Measurements from ENCODE around the gene SERPINI2.

SERPINI2 gene

GRCh38 chr3:167489571-167489970 lies 15.7 kb upstream of the SERPINI2 start:
- Histone ChIP-seq H3K4me3 (replicated peaks; ENCODE audit: insufficient read depth, low read length) (no peak overlapping the region), H3K27ac (replicated peaks) (no peak overlapping the region), H3K27me3 (ENCODE audit: insufficient read depth, poor library complexity, severe bottlenecking) (no peaks in the 10 kb centered on the region)
- TF ChIP-seq GABPA (IDR thresholded peaks at IDR 0.05; ENCODE audit: low read depth) (no peak), REST (IDR thresholded peaks at IDR 0.05; ENCODE audit: insufficient replicate concordance, low read depth) (no peak), CTCF (IDR thresholded peaks at IDR 0.05; ENCODE audit: insufficient read depth, low read length) (no peak), POLR2AphosphoS5 (IDR thresholded peaks at IDR 0.05; ENCODE audit: low read depth) (no peak)
- no peak for DNase-seq (ENCODE audit: low read depth in 1 of 2, low spot score in 1 of 2)

- Histone ChIP-seq H3K27ac (replicated peaks) (no peak overlapping the region), H3K27me3 (ENCODE audit: insufficient read depth, poor library complexity, severe bottlenecking) (no peaks in the 10 kb centered on the region), H3K4me3 (replicated peaks; ENCODE audit: insufficient read depth, low read length) (no peak overlapping the region)
- no peak for TF ChIP-seq CTCF (IDR thresholded peaks at IDR 0.05; ENCODE audit: insufficient read depth, low read length)
- no peak for TF ChIP-seq GABPA (IDR thresholded peaks at IDR 0.05; ENCODE audit: low read depth)
- DNase-seq (ENCODE audit: low read depth in 1 of 2, low spot score in 1 of 2): no peak
These were observed 13.7 kb upstream of the SERPINI2 start for GRCh38 chr3:167487556-167487955.

- DNase-seq (ENCODE audit: low read depth in 1 of 2, low spot score in 1 of 2): no peak
- Histone ChIP-seq H3K27ac (replicated peaks) (no peak overlapping the region), H3K4me3 (replicated peaks; ENCODE audit: insufficient read depth, low read length) (no peak overlapping the region), H3K27me3 (ENCODE audit: insufficient read depth, poor library complexity, severe bottlenecking) (no peaks in the 10 kb centered on the region)
- TF ChIP-seq GABPA (IDR thresholded peaks at IDR 0.05; ENCODE audit: low read depth) (no peak), SPI1 (IDR thresholded peaks at IDR 0.05; ENCODE audit: borderline replicate concordance, low read depth) (no peak), POLR2AphosphoS5 (IDR thresholded peaks at IDR 0.05; ENCODE audit: low read depth) (no peak), CTCF (IDR thresholded peaks at IDR 0.05; ENCODE audit: insufficient read depth, low read length) (no peak), REST (IDR thresholded peaks at IDR 0.05; ENCODE audit: insufficient replicate concordance, low read depth) (no peak)
These were observed 10.7 kb upstream of the SERPINI2 start for GRCh38 chr3:167484551-167484950.

GRCh38 chr3:167483708-167484475 lies 10.1 kb upstream of the SERPINI2 start:
- no peaks in the 10 kb centered on the region for H3K27me3 ChIP-seq (ENCODE audit: insufficient read depth, poor library complexity, severe bottlenecking)
- H3K4me3 ChIP-seq (replicated peaks; ENCODE audit: insufficient read depth, low read length): no peak overlapping the region
- no peak for DNase-seq (ENCODE audit: low read depth in 1 of 2, low spot score in 1 of 2)
- no peak overlapping the region for H3K27ac ChIP-seq (replicated peaks)
- TF ChIP-seq POLR2AphosphoS5 (IDR thresholded peaks at IDR 0.05; ENCODE audit: low read depth) (no peak), GABPA (IDR thresholded peaks at IDR 0.05; ENCODE audit: low read depth) (no peak), CTCF (IDR thresholded peaks at IDR 0.05; ENCODE audit: insufficient read depth, low read length) (no peak), REST (IDR thresholded peaks at IDR 0.05; ENCODE audit: insufficient replicate concordance, low read depth) (no peak), SPI1 (IDR thresholded peaks at IDR 0.05; ENCODE audit: borderline replicate concordance, low read depth) (no peak)

All from HL-60 (cell line).